22Rv1 (cell line): Measurements from ENCODE around the gene PDZD7.

Source experiments
- H3K27ac ChIP-seq: fragments of 450-650 bp; 2 replicates; pipeline ENCODE4 v1.5.1; 2017
- ZFX ChIP-seq: fragments of 450-650 bp; IDR thresholded peaks from 2 replicates; pipeline ENCODE4 v1.6.1; 2017; ENCODE audit warnings: antibody characterized with exemption, borderline replicate concordance
- TF ChIP-seq, protein P1 (sequence below): fragments of 450-650 bp; IDR thresholded peaks from 2 replicates; pipeline ENCODE4 v1.5.1; 2017; ENCODE audit warnings: mild to moderate bottlenecking

The PDZD7 gene

DNA sequence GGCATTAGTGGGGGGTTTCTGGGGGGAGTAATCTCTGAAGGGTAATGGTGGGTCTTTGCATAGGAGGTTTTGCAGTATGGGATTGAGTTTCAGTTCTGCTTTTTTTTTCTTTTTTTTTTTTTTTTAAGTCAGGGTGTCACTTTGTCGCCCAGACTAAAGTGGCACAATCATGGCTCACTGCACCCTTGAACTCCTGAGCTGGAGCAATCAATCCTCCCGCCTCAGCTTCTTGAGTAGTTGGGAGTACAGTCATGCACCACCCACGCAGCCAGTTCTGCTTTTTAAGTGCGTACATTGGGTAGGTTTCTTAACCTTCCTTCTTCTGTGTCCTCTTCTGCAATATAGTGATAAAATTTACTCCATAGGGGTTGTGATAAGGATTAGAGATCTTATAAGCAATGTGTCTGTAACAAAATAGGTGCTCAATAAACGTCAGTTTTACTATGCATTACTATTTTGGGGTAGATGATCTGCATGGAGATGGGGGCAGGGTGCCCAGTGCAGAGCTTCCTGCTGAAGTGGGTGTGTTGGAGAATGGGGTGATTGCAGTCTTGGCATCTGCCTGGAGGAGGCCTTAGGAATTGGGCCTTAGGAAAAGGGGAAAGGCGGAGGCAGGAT is 40.4 kb upstream of the PDZD7 start:
- TF ChIP-seq, protein P1, sequence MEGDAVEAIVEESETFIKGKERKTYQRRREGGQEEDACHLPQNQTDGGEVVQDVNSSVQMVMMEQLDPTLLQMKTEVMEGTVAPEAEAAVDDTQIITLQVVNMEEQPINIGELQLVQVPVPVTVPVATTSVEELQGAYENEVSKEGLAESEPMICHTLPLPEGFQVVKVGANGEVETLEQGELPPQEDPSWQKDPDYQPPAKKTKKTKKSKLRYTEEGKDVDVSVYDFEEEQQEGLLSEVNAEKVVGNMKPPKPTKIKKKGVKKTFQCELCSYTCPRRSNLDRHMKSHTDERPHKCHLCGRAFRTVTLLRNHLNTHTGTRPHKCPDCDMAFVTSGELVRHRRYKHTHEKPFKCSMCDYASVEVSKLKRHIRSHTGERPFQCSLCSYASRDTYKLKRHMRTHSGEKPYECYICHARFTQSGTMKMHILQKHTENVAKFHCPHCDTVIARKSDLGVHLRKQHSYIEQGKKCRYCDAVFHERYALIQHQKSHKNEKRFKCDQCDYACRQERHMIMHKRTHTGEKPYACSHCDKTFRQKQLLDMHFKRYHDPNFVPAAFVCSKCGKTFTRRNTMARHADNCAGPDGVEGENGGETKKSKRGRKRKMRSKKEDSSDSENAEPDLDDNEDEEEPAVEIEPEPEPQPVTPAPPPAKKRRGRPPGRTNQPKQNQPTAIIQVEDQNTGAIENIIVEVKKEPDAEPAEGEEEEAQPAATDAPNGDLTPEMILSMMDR = no peak
- no peak for TF ChIP-seq ZFX
- H3K27ac ChIP-seq = no peak overlapping the region

GRCh38 chr10:101070098-101070497 is 39.2 kb upstream of the PDZD7 start:
- H3K27ac ChIP-seq = peak overlapping the region; percentile 100
- TF ChIP-seq, protein P1 = no peak
- TF ChIP-seq ZFX = no peak

GRCh38 chr10:101069441-101069840 is 38.5 kb upstream of the PDZD7 start:
- TF ChIP-seq, protein P1 = no peak
- TF ChIP-seq ZFX = no peak
- H3K27ac ChIP-seq = peak overlapping the region; percentile 100

- TF ChIP-seq, protein P1 = peak; percentile 91
- no peak for TF ChIP-seq ZFX
- peak overlapping the region; percentile 100 for H3K27ac ChIP-seq
Observed at GRCh38 chr10:101067356-101068083, 36.6 kb upstream of the PDZD7 start.

- H3K27ac ChIP-seq = peak overlapping the region; percentile 100
- TF ChIP-seq ZFX = no peak
- TF ChIP-seq, protein P1 = no peak
Observed at GRCh38 chr10:101066896-101067355, 36.0 kb upstream of the PDZD7 start.

DNA sequence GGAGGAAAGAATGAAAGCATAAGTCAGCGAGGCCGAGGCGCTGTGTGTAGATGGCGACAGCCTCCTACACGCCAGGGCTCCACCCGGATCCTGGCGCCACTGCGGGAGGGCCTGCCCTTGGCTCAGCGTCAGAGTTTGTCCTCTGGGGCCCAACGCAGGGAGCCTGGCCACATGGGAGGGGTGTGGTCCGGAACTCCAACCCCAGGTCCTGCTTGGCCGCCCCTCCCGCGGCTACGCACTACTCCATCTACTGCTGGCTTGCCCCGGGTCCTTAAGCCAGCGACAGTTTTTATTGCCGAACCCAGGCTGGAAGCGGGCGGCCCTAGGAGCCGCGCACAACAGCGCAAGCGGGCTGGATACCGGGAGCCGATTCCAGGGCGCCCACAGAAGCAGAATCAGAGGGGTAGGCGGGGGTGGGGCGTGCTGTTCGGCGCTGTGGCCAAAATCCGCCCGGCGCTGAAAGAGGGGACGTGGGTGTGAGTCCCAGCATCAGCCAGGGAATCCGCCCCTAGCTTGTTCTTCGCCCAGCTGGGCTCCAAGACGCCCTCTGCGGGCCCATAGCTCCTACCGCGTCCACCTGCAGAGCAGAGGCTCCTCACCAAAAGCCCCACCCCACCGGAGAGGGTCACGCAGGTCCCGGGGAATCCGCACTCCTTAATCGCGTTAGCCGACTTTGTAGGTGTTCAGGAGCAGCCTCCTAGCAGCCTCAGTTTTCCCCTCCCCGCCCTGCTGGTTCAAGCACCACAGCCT is 35.4 kb upstream of the PDZD7 start:
- TF ChIP-seq ZFX = no peak
- TF ChIP-seq, protein P1 = peak; percentile 68
- H3K27ac ChIP-seq = peak overlapping the region; percentile 100
